Omental fat pad (tissue), 4 donors: ENCODE measurements around the gene S100A1. TPM values are rescaled to one million over a fixed set of nuclear protein-coding genes. Genes with fewer than 3 reads are reported as not detected.
A peak's percentile ranks its signal among the peaks of the same experiment; 100 is the strongest.
"Not testable (repeated sequence)": the region's sequence is repeated elsewhere in the genome, so short reads cannot be mapped to it uniquely, and the experiment has no call there.

Experiments used
- ATAC-seq: fragments of 150-250 bp; one replicate; pipeline ENCODE4 v1.9.1; 2016; ENCODE audit warnings: mild to moderate bottlenecking, moderate library complexity; ENCODE audit not compliant: low FRiP score
- DNase-seq: peaks from one replicate; pipeline ENCODE4 v3.0.0-alpha.2; 2019; ENCODE audit warnings: low spot score
- CTCF ChIP-seq, 3 donors: fragments of 450-650 bp; IDR thresholded peaks; one replicate each; pipeline ENCODE4 v1.5.1; 2016 to 2017; ENCODE audit warnings: antibody characterized with exemption in 3 of 3, mild to moderate bottlenecking in 3 of 3, moderate library complexity in 2 of 3
- total RNA-seq, 4 donors: library from RNA; depleted of rRNA; stranded (reverse); fragments of >200 nt; gene quantifications; one replicate each; pipeline ENCODE4 v1.1.0, GENCODE V29; 2016

Gene S100A1
- total RNA-seq, 4 donors from 2014 or later = 6.0 to 36.5 (median 23.7) TPM

- DNase-seq = no peak
- ATAC-seq = no peak
- TF ChIP-seq CTCF (IDR thresholded peaks at IDR 0.05) = no peak
These were observed 34.0 kb downstream of the S100A1 start for GRCh38 chr1:153662269-153662668.

- TF ChIP-seq CTCF (IDR thresholded peaks at IDR 0.05) = no peak
- DNase-seq (no peak), ATAC-seq (no peak)
These were observed 35.0 kb downstream of the S100A1 start for GRCh38 chr1:153663211-153663610.

GRCh38 chr1:153667439-153667838, 39.2 kb downstream of the S100A1 start:
- no peak for TF ChIP-seq CTCF (IDR thresholded peaks at IDR 0.05)
- ATAC-seq = no peak
- no peak for DNase-seq

- DNase-seq, ATAC-seq: not testable (repeated sequence)
These were observed 40.4 kb downstream of the S100A1 start for GRCh38 chr1:153668672-153669071.

- DNase-seq (no peak), ATAC-seq (no peak)
- TF ChIP-seq CTCF (IDR thresholded peaks at IDR 0.05) = no peak
These were observed 41.4 kb downstream of the S100A1 start for GRCh38 chr1:153669606-153670005.

GRCh38 chr1:153670257-153670858, 42.1 kb downstream of the S100A1 start:
- ATAC-seq (peak; percentile 17), DNase-seq (no peak)
- no peak for TF ChIP-seq CTCF (IDR thresholded peaks at IDR 0.05)

GRCh38 chr1:153670859-153671627, 42.8 kb downstream of the S100A1 start, which contains the start of gene ILF2:
Gene ILF2, minus strand, starts transcription at chr1:153670993. Its CDS starts 71 bp downstream, at chr1:153670922.
- ATAC-seq = peak; percentile 97

GRCh38 chr1:153671628-153672353, 43.6 kb downstream of the S100A1 start:
- not testable (repeated sequence) for DNase-seq
- peak; percentile 79 for ATAC-seq

More at GRCh38 chr1:153670859-153671627, 42.8 kb downstream of the S100A1 start, which contains the start of gene ILF2:
- DNase-seq = peak; percentile 95
- TF ChIP-seq CTCF (IDR thresholded peaks at IDR 0.05) = no peak
